GF-D8 (cell line): ENCODE results near the gene ERCC1.
"Not testable (repeated sequence)": the region's sequence is repeated elsewhere in the genome, so short reads cannot be mapped to it uniquely, and the experiment has no call there.

Experiments
- DNase-seq: peaks from one replicate; lab custom pipeline; 2025; lab: John Stamatoyannopoulos, UW

The ERCC1 gene

DNA sequence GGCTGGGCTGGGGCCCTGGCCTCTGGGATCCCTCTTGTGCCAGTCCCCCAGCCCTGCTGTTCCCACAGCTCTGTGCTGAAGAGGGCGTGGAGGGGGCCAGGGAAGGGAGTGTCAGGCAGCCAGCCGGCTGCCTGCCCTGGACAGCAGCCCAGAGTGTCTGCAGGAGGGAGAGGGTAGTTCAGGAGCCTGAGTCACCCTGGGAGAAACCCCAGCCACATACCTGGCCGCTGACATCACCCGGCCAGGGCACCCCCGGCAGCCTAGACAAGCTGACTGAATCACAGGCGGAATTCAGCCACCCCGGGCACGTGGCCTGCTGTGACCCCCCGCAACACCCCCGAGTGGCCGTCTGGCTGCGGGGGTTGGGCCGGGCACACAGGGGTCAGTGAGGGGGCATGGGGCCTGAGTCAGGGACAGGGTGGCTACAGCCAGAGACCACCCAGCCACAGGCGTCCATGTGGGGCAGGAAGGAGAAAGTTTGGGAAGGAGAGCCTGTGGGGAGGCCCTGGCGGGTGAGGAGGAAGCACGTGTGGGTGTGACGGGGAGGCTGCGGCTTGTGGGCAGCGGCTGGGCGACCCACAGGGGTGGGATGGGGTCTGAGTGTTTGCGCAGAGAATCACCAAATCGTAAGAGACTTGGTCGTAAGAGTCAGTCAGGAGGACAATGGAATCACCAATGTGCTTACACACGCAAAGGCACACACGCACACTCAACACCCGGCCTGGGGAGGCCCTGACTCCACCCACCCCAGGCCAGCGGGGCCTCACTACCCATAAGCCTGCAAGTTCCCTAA, 32.2 kb upstream of the ERCC1 start:
- DNase-seq, result peak; percentile 91

DNA sequence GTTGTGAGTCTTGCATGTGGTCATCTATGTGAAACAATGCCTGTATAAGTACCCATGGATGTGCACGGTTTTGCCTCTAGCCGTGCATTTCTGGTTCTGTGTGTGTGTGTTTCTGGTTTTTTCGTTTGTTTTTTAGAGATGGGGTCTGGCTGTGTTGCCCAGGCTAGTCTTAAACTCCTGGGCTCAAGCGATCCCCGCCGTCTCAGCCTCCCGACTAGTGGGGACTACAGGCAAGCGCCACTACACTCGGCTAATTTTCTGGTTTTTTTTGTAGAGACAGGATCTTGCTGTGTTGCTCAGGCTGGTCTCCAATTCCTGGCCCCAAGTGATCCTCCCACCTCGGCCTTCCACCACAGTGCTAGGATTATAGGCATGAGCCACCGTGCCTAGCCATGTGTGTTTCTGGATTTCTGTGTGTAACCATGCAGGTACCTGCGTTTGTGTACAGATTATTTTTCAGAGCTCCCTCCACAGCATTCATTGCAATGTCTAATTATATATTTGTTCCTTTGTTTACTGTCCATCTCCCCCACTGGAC, 28.2 kb upstream of the ERCC1 start:
- DNase-seq, result no peak

DNA sequence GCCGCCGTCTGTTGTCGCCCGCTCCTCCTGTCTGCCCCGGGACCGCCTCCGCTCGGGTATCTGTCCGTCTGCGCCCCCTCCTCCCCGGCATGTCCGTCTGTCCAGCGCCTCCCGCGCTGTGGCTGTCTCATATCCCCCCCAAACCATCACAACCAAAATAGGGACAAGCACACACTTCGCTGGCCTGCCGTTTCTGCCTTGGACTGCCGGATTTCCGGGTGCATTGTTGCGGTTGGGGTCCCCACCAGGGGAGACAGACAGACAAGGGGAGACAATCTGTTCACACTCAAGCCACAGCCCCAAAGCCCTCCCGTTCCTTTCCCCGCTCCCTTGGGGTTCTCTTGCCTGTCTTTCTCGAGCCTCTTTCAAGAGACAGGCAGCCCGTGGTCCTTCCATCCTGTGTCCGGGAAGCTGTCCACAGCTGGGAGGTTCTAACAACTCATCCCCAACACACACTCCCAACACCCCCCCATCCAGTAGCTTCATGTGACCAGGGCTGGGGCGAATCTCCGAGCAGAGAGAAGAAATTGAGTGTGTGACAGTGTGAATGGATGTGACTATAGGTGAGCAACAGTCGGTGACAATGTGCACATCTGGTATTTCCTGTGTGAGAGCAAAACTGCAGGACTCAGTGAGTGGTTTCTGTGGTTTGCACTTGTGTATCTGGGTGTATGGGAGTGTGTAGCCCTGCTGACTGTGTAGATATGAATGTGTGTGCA, 27.6 kb upstream of the ERCC1 start:
- no peak for DNase-seq

DNA sequence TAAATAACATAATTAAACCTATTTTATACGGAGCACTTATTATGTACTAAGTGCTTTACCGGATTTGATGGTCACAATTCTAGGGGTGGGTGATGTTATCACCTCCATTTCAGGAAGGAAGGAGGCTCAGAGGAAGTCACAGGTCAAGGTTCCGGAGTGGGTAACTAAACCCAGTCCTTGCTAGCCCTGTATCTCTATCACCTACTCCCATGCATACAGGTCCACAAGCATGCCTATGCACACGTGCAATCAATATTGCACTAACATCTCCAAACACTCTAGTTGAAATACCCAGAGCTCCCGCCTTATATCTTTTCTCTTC, 26.3 kb upstream of the ERCC1 start:
- peak; percentile 68 for DNase-seq

DNA sequence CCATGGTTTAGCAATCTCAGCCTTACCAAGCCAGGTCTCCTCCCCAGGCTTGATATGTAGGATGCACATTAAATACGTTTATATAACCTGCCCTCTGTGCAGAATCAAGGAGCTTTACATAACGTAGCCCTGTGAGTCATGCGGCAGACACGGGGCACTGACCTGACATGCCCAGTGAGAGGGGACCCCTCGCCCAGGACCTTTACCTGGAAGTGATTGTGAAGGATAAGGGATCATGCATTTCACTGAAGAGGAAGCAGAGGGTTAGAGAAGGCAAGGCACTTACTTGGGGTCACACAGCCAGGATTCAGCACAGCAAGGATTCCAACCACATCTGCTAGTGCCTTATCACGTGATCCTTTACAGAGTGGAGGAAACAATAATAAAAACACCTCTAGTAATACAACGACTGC, 25.2 kb upstream of the ERCC1 start:
- no peak for DNase-seq

DNA sequence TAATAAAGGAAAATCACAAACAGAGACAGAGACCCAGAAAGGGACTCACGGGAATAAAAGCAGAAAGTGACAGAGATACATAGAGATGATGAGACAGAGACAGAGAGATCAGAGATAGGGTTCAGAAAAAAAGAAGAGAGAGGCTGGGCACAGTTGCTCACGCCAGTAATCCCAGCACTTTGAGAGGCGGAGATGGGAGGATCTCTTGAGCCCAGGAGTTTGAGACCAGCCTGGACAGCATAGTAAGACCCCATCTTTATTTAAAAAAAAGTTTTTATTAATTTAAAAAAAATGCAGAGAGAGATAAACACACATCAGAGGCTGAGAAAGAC, 24.7 kb upstream of the ERCC1 start:
- DNase-seq, result no peak

DNA sequence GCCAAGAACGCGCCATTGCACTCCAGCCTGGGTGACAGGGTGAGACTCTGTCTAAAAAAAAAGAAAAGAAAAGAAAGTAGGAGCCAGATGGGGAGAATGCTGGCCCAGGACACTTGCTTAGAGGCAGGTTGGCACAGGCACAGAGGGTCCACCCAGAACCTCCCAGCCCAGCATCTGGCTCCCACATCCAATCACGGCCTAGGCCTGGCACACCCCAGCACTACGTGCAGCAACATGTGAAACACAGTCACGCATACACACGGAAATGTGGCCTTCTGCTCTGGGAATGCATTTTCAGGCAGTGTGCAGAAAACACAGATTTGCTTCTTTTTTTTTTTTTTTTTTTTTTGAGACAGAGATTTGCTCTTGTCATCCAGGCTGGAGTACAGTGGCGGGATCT, 23.2 kb upstream of the ERCC1 start:
- DNase-seq, result no peak

DNA sequence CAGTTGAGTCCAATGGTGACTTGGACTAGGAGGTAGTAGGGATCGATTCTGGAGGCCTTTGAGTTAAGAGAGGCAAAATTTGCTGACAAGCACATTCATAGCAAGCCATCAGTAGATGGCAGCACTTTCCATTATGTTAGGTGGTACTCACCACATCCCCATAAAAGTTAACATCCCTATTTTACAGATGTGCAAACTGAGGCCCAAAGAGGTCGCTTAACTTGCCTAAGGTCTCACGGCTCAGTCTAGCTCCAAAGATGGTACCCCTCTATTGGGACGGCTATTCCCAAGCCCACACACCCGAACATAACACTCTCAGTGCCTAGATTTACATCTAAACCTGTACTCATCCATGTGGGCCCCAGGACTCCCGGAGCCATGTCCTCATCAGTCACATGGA, 22.6 kb upstream of the ERCC1 start:
- DNase-seq, result peak; percentile 7

DNA sequence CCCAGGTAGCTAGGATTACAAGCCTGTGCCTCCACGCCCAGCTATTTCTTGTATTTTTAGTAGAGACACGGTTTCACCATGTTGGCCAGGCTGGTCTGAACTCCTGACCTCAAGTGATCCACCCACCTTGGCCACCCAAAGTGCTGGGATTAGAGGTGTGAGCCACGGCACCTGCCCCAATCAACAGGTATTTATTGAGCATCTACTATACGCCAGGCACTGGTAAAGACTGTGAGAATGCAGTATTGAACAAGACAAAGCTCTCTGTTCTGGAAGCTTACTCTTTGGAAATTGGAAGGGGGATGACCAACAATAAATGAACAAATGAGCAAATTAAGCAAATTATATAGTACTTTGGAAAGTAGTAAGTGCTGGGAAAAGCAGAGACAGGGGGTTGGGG, 21.4 kb upstream of the ERCC1 start:
- no peak for DNase-seq

DNA sequence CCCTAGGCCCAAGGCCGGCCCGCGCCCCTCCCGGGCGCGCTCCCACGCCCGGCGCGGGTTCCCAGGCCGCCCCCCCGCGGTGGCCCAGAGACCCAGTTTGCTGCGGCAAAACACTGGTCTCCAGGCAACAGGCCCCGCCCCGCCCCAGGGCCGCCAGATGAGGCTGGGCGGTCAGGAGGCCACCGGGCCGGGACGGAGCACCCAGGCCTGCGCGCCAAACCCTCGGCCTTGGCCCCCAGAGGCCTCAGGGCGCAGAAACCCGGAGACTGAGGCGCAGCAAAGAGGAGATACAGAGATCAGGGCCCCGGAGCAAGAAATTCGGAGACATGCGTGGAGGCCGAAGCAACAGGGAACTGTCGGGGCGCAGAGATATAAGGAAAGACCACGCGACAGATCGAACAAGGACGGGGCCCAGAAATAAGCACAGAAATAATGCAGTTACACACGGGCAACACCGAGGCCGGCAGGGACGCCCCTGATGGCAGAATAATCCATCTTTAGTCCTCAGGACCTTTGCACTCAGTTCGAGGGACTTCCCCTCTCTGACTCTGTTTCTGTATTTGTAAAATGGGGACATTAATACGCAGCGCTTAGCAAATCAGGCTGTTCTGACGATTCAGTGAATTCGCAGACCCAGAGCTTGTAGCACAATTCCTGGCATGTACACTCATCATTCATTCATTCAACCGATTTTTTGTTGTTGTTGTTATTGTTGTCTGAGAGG, 20.8 kb upstream of the ERCC1 start:
- DNase-seq, result peak; percentile 55

DNA sequence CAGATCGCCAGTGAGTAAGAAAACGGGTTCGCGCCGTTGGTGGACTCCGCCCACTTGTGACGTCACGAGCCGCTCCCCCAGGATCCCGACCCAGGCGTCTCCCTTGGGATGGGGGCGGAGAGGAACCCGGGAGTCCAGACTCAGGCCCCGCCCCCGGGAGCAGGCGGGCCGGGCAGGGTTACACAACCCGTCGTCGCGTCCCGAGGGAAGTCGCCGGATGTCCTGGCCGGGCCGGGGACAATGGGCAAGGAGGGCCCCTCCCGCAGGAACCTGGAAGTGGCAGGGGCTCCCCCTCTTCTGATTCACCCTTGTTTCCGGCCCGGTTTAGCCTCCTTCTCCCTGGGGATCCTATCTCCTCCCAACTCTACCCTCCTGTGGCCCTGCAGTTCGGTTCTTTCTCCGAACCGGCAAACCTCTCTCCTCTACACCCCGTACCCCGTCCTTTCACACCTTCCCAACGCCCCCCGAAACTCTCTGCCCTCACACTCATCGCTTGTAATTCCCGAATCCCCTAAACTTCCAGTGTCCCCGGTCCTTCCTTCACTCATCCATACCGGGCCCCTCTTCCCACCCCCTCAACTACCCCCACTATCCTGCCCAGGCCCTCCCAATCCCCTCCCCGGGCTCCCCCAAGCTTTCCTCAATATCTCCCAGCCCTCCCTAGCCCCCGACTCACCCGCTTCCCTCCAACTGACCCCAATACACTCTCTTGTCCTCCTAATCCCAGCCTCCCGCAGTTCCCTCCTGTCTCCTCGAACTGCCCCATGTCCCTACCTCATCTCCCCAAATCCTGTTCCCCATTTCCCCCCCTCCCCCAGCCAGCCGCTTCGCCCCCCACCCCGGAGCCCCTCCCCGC, 20.0 kb upstream of the ERCC1 start:
- peak; percentile 63 for DNase-seq

DNA sequence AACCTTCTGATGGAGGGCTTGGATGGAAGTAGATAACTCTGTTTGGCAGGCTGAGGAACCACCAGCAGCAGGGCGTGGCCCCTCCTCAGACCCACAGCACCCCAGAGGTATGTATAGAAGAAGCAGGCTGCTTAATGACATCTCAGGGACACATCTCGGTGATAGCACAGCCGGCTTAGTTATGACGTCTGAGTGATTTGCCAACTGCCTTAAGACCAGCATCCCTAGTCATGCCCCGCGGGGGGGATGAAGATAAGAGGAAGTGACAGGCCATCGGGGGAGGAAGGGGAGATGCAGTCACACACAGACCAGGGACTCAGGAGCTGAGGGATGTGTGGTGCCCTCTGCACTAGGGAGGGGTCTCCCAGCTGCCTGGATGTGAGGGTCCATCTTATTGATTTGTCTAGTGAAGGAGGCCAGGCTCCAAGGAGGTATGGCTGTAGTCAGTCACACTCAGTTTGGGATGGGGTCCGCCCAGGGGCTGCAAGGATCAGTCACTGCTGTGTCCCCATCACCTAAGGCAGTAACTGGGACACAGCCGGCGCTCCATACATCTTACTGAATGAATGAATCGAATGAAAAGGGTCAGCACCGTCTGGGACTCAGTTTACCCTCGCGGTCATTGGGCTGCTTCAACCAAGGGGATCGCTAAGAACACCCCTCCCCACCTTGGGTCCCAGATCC, 19.2 kb upstream of the ERCC1 start:
- DNase-seq, result peak; percentile 77

DNA sequence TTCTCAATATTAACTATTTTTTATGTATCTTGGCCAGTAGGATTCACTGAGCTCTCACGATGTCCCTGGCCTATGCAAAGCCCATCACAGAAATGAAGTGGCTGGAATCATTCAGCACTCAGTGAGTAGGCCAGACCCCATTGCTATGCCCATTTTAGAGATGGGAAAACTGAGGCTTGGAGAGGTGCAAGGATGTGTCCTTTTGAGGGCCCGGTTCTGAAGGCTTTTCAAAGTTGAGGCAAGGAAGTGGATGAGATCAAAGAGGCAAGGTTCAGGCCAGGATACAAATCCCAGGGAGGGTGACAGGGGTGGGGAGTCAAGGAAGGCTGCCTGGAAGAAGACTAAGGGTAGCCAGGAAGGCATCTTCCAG, 18.7 kb upstream of the ERCC1 start:
- DNase-seq, result no peak

DNA sequence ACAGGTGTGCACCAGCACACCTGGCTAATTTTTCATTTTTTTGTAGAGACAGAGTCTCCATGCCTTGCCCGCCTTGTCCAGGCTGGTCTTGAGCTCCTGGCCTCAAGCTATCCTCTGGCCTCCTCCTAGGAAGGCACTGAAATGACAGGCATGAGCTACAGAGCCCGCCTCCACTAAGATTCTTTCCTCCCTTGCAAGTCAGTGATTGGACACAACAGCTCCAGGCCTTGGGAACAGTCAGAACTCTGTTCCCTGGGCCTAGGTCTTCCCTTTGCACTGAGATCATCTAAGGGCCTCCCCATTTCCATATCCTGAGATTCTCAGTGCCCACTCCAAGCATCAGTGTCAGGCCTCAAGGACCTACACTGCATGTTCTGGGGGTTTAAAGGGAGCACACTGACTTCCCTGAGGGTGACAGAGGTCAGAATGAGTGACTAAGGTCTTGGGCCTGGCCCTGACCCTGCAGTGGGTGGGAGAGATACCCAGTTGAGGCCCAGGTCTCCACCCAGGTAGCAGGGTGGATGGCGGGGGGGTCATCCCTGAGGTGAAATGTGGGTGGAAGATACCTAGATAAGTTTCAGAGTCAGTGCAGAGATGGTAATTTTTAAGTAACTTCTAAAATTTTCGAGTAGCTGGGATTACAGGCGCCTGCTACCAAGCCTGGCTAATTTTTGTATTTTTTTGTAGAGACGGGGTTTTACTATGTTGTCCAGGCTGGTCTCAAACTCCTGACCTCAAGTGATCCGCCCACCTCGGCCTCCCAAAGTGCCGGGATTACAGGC, 17.3 kb upstream of the ERCC1 start:
- no peak for DNase-seq

DNA sequence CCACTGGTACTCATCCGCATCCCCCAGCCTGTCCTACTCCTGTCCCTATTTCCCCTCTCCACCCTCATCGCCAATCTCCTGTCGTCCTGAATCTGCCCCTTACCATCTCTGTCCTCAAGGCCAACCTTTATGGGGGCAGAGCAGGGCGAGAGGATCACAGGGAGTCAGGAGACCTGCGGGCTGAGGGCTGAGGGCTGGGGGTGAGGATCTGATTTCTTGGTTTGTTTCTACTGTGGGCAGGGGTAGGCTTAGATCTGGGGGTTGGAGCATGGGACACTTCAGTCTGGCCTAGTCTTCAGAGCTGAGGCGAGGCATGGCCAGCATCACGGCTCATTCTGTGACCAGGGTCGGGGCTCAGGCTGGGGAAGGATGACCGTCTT, 16.5 kb upstream of the ERCC1 start:
- no peak for DNase-seq

DNA sequence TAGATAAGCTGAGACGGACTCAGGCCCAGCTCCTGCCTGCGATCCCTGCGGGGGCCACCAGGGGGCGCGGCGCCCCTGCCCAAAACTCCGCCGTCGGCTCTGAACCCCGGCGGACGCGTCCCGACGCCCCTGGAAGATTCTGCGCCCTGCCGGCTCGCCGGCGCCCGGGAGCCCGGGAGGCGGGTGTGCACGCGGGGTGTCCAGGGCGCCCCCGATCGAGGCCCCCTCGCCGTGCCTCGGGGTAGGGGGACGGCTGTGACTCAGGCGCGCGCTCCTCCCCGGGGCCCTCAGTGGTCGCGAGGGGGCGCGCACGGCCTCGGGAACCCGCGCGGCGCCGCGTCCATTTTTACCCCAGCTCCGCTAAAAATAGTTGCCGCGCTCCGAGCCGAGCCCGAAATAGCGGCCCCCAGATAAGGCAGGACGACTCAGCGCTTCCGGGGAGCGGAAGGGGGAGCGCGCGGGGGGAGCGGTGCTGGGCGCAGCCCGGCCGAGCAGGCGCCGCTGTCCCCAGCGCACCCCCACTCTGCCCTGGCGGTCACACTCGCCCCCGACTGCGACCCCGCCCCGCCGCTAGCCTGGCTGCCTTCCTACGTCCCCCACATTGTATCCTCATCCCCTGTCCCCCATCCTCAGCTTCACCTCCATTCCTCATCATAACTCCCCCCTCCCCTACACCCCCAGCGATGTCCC, 16.0 kb upstream of the ERCC1 start:
- DNase-seq, result peak; percentile 19

DNA sequence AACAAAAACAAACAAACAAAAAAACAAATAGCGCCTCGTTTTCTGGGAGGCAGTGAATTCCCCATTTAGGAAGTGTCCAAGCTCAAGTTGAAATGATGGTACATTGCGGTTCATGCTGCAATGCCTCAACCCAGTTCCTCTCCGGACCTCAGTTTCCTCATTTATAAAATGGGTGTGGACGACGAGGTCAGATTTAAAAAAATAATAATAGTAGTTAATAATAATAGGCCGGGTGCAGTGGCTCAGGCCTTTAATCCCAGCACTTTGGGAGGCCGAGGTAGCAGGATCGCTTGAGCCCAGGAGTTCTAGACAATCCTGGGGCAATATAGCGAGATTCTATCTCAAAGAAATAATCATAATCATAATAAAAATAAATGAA, 15.5 kb upstream of the ERCC1 start:
- no peak for DNase-seq

DNA sequence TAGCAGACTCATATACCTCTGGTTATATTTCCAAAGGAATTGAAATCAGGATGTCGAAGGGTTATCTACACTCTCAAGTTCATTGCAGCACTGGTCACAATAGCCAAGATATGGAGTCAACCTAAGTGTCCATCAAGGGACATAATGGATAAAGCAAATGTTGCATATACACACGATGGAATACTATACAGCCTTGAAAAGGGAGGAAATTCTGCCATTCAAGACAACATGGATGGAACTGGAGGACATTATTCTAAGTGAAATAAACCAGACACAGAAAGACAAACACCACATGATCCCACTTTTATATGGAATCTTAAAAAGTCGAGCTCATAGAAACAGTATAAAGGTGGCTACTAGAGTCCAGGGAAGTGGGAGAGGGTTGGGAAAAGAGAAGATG, 13.6 kb upstream of the ERCC1 start:
- DNase-seq, result no peak

DNA sequence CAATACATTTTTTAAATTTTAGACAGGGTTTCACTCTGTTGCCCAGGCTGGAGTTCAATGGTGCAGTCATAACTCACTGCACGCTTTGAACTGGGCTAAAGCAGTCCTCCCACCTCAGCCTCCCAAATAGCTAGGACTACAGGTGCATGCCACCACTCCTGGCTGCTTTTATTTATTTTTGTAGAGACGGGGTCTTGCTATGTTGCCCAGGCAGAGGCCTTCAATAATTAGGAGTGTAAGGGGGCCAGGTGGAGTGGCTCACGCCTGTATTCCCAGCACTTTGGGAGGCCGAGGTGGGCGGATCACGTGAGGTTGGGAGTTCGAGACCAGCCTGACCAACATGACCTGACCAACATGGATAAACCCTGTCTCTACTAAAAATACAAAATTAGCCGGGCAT, 8.8 kb upstream of the ERCC1 start:
- DNase-seq, result not testable (repeated sequence)

DNA sequence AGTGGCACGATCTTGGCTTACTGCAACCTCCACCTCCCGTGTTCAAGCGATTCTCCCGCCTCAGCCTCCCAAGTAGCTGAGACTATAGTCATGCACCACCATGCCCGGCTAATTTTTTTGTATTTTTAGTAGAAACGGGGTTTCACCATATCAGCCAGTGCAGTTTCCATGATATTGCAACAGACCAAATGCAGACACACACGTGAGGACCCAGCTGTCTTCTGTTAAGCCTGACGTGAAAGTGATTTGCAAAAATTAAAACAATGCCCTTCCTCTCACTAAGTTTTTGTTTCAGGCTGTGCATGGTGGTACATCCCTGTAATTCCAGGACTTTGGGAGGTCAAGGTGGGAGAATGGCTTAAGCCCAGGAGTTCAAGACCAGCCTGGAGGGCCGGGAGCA, 7.3 kb upstream of the ERCC1 start:
- DNase-seq, result peak; percentile 56
